ENCODE data around the gene SMIM17. TPM values are rescaled to one million over a fixed set of nuclear protein-coding genes. Genes with fewer than 3 reads are reported as not detected.

SMIM17 gene
- total and polyA plus RNA-seq, 2 of the 13 experiments (the other 11 are each of a cell fraction or from before 2014, with no cell fraction given), result 0.21 to 0.53 TPM

- TF ChIP-seq DZIP1 (CRISPR knock-in tag; IDR thresholded peaks at IDR 0.05) (peak; percentile 100), STAT6 (CRISPR knock-in tag; IDR thresholded peaks at IDR 0.05; ENCODE audit: borderline replicate concordance) (peak; percentile 71; the same call in 1 of the 2 replicates), HCFC1 (IDR thresholded peaks at IDR 0.05; ENCODE audit: low read depth, low read length) (peak; percentile 41; the same call in 1 of the 2 replicates), ZNF256 (CRISPR knock-in tag; conservative IDR thresholded peaks at IDR 0.05) (peak; percentile 100), REST (IDR thresholded peaks at IDR 0.05; ENCODE audit: borderline replicate concordance in 1 of 2, low read depth in 1 of 2, low read length in 2 of 2) (peak in 1 of 2 experiments; percentile 100), TMF1 (CRISPR knock-in tag; IDR thresholded peaks at IDR 0.05; ENCODE audit: low read depth) (peak; percentile 100), HNRNPLL (IDR thresholded peaks at IDR 0.05; ENCODE audit: low read depth, low read length, poor library complexity, severe bottlenecking) (no peak), ZNF224 (CRISPR knock-in tag; IDR thresholded peaks at IDR 0.05) (peak; percentile 99), ZNF563 (CRISPR knock-in tag; IDR thresholded peaks at IDR 0.05) (peak; percentile 100), HIC2 (CRISPR knock-in tag; IDR thresholded peaks at IDR 0.05; ENCODE audit: low read depth) (peak; percentile 84), NFYB (CRISPR knock-in tag; IDR thresholded peaks at IDR 0.05) (peak; percentile 69), ZBTB37 (CRISPR knock-in tag; IDR thresholded peaks at IDR 0.05) (peak; percentile 96), SKI (IDR thresholded peaks at IDR 0.05; ENCODE audit: partially characterized antibody) (no peak), ELK4 (CRISPR knock-in tag; IDR thresholded peaks at IDR 0.05; ENCODE audit: borderline replicate concordance) (peak; percentile 98; the same call in 1 of the 2 replicates)
These were observed 4.9 kb upstream of the SMIM17 start (continued) for GRCh38 chr19:56637976-56638555.

All from HepG2 (cell line).